NCI-H2081 (cell line): ENCODE measurements around the gene ZNF221.
"Not testable (repeated sequence)": the region's sequence is repeated elsewhere in the genome, so short reads cannot be mapped to it uniquely, and the experiment has no call there.

ENCODE experiments used
- DNase-seq, 2 experiments: peaks; one replicate each; lab custom pipeline; 2025; lab: John Stamatoyannopoulos, UW

Gene ZNF221

DNA sequence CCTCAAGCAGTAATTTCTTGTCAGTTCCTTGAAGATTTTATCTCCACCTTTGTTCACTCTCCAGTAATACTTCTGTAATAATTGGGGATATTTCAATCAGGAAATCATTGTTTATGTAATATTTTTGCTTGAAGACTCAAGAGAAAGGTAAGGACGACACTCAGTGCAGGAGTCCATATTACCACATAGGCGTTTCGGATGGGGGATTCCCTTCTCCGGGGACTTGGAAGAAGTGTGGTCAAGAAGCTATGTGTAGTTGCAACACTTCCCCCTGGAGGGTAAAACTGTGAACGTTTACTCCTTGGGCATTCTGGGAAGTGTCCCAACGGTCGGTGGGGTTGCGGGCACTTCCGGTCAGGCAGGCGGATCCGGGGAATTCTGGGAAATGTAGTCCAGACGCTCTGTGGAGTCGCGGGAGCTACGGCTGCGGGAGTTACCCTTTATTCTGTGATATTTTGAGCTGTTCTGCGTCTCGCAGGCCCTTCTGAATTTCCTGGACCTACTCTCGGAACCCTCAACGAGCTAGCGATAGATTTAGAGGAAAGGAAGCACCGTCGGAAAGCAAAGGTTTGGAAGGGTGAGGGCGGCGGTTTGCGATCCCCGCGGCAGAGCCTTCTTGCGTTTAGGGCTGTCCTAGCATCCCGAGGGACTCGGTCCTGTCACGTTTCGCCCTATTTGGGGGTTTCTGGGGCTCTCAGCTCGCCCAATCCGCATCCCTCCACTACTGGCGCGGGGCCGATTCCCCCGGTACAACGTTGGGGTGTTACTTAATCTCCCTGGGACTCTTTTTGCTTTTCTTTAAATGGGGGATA lies at the start of gene ZNF221:
TSS of gene ZNF221 (plus strand) at position 395 of the 812 bp plus-strand sequence. CDS start 11,499 bp downstream, outside the sequence.
- DNase-seq: peak; percentile 90 to 94

- peak; percentile 45 to 80 for DNase-seq
Observed at GRCh38 chr19:43901395-43902390, 49.3 kb upstream of the ZNF221 start.

- DNase-seq: no peak
Observed at GRCh38 chr19:43902399-43902798, 48.6 kb upstream of the ZNF221 start.

DNA sequence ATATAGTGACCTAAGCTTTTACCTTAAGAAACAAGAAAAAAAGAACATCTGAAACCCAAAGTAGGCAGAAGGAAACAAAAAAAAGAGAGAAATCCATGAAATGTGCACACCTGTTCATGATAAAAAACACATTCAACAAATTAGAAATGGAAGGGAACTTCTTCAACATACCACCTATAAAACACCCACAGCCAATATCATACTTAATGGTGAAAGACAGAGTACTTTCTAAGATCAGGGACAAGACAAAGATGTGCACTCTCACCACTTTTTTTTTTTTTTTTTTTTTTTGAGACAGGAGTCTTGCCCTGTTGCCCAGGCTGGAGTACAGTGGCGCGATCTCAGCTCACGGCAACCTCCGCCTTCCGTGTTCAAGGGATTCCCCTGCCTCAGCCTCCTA lies 45.1 kb upstream of the ZNF221 start:
- DNase-seq: no peak

DNA sequence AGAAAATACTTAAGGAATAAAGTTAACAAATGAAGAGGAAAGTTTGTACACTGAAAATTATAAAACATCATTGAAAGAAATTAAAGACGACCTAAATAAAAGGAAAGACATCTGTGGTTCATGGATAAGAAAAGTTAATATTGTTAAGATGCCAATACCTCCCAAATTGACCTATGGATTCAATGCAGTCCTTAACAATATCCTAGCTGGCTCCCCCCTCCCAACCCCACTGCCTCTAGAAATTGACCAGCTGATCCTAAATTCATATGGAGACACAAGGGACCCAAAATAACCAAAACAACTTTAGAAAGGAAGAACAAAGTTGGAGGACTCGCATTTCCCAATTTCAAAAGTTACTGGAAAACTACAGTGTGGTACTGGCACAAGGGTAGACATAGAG lies 44.3 kb upstream of the ZNF221 start:
- DNase-seq: no peak

DNA sequence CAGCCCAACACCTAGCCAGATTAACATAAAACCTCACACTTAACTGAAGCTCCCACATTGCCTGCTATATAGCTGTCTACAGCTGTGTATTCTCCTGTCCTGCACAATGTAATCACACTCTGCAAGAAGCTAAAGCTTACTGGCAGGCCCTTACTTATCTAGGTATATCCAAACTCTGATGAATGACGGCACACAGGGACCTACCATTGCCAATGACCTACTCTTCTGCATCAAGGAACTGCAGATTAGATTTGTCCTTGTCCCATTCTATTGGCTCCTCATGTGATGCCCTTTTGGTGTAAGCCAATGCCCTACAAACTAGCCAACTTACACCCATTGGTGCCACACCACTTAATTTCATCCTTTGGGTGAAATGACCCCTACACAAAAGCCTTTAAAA lies 42.4 kb upstream of the ZNF221 start:
- no peak for DNase-seq

GRCh38 chr19:43910884-43911283 lies 40.1 kb upstream of the ZNF221 start:
- no peak for DNase-seq

DNA sequence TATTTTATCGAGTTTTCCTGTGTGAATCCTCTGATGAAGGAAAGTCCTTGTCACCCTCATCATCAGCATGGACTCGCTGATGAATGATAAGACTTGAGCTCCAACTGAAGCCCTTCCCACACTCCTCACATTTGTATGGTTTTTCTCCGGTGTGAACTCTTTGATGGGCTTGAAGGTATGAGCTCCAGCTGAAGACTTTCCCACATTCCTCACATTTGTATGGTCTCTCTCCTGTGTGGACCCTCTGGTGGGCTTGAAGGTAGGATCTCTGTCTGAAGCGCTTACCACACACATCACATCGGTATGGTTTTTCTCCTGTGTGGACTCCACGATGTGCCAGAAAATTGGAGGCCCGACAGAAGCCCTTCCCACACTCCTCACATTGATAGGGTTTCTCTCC lies 37.6 kb upstream of the ZNF221 start:
- DNase-seq: no peak

DNA sequence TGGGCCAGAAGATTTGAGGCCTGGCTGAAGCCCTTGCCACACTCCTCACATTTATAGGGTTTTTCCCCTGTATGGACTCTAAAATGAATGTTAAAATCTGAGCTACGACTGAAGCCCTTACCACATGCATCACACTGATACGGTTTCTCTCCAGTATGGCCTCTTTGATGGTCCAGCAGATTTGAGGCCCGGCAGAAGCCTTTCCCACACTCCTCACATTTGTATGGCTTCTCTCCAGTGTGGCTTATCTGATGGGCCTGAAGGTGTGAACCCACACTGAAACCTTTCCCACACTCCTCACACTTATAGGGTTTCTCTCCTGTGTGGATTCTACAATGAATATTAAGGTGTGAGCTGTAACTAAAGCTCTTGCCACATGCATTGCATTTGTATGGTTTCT lies 37.0 kb upstream of the ZNF221 start:
- DNase-seq: no peak

DNA sequence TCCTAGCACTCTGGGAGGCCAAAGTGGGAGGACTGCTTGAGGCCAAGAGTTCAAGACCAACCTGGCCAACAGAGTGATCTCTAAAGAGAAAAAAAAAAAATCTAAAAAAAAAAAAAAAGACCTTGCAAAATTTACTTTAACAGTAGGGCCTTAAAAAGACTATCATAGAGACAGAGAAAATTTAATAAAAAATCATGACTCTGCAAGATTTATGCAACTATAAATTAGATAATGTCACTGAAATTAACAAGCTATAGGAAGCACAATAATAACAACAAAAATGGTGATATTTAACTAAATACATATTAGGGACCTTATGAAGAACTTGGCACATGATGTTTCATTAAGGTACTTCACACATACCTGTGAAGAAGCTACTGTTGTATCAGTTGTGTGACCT lies 27.2 kb upstream of the ZNF221 start:
- DNase-seq: no peak

GRCh38 chr19:43928820-43929219 lies 22.2 kb upstream of the ZNF221 start:
- no peak for DNase-seq

DNA sequence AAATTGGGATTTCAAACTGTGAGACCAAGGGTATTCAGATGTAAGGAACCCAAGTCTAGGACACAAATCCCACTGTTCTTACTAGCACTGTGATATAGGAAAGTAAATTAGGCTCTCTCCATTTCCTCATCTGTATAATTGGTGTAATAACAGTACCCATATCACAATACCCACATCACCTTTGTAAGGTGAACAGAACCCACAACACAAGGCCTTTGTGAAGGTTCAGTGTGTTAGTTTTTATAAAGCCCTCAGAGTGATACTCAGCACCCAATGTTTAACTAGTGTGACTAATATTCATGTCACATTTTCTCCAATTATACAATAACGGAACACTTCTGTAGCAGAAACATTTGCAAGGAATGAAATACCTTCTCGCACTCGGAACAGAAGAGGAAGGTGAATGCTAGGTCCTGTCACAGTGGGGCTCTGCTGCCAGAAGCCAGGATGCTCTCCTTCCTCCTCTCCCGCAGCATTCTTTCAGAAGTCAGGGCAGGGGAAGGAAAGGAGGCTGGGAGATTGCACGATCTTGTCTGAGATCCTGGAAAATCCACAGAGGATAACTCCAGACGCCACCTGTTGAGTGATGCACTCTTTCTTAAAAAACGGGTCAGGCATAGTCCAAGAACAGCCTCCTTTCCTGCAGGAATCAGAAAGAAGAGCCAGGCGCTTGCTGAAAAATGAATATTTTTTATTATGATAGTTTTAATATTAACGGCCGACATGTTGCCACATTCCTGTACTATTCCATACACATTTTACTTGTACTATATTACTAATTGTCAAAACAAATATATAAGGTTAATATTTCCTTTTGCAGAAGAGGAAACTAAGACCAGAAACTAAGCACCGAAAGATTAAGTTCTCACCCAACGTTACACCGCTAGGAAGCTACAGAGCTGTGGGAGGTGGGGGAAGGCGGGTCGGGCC lies 16.7 kb upstream of the ZNF221 start:
- no peak for DNase-seq

- DNase-seq: peak; percentile 84 to 90
Observed at GRCh38 chr19:43934985-43935708, 15.9 kb upstream of the ZNF221 start, which contains the start of gene ZNF45. TSS of gene ZNF45 (minus strand) at chr19:43935282. CDS start at chr19:43922185, 13,097 bp downstream.

DNA sequence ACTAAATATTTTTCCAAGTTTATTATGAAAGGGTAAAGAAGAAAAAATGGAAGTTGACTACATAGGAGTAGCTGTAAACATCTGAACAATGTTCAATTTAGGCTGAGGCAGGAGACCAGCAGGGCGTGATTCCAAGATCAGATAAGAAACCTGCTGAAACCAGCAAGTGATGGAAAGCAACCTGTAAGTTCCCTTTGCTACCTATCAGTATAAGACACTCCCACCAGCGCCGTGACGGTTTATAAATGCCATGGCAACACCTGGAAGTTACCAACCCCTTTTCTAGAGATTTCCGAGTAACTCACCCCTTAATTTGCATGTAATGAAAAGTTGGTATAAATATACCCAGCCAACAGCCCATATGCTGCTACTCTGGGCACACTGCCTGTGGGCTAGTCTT lies 14.8 kb upstream of the ZNF221 start:
- DNase-seq: no peak

DNA sequence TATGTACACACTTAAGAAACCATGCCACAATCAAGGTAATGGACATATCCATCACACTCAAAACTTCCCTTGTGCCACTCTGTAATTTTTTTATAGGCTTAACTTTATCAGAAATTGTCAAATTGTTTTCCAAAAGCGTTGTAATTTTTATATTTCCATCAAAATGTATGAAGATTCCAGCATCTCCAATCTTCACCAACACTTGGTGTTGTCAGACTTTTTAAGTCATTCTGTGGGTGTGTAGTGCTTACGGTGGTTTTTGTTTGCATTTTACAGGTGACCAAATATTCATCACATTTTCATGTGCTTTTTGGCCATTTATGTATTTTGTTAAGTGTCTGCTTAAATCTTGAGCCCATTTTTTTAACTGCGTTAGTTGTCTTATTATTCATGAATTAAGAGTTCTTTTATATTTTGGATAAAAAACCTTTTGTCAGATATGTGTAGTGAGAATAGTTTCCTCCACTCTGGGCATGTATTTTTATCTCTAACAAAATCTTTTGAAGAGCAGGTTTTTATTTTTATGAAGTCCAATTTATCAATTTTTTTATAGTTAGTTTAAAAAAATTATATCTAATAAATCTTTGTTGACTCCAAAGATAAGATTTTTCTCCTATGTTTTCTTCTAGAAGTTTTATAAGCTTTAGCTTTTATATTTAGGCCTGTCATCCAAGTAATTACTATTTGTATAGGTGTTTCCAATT lies 11.3 kb upstream of the ZNF221 start:
- DNase-seq: no peak

DNA sequence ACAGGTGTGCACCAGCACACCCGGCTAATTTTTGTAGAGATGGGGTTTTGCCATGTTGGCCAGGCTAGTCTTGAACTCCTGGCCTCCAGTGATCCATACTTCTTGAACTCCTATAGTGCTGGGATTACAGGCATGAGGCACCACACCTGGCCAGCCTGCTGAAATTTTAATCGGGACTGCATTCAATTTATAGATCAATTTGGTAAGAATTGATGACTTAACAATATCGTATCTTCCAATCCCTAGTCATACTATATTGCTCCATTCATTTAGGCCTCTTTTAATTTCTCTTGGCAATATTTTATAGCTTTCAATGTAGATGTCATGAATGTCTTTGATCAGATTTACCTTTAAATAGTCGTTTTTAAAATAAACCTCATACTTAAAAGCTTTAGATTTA lies 10.3 kb upstream of the ZNF221 start:
- no peak for DNase-seq

- DNase-seq: no peak
Observed at GRCh38 chr19:43941209-43941608, 9.8 kb upstream of the ZNF221 start.

GRCh38 chr19:43947412-43947811 lies 3.6 kb upstream of the ZNF221 start:
- DNase-seq: not testable (repeated sequence)

DNA sequence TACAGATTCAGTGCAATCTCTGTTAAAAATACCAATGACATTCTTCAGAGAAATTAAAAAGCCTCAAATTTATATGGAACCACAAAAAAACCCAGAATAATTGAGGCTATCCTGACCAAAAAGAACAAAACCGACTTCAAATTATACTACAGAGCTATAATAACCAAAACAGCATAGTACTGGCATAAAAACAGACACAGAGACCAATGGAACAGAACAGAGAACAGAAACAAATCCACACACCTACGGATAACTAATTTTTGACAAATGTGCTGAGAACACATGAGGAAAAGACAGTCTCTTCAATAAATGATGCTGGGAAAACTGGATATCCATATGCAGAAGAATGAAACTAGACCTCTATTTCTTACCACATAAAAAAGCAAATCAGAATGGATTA lies 1.2 kb upstream of the ZNF221 start:
- not testable (repeated sequence) for DNase-seq

DNA sequence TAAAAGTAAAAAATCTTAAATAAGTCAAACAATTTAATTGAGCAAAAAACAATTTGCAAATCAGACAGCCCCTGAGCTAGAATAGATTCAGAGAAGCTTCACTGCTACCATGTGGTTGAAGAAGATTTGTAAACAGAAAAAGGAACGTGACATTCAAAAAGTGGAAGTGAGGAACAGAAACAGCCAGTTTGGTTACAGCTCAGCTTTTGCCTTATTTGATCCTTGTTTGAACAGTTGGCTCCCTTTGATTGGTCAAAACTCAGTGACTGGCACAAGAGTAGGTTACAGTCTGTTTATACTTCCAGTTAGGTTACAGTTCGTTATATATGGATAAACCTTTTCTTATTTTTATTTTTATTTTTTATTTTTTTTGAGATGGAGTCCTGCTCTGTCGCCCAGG lies 5.8 kb downstream of the ZNF221 start:
- DNase-seq: no peak
